LHCN-M2 (cell line): ENCODE data around the gene NEDD4. TPM values are rescaled to one million over a fixed set of nuclear protein-coding genes. Genes with fewer than 3 reads are reported as not detected.

Experiments used
- DNase-seq: peaks from one replicate; pipeline ENCODE4 v3.0.0-alpha.2; 2012; ENCODE audit warnings: low read depth
- total RNA-seq: library from RNA; depleted of rRNA; stranded (reverse); fragments of >200 nt; gene quantifications from 2 replicates; pipeline ENCODE4 v1.2.3, GENCODE V29; 2014

The NEDD4 gene
- total RNA-seq, 1 experiment from 2014 or later, result 80.0 TPM

DNA sequence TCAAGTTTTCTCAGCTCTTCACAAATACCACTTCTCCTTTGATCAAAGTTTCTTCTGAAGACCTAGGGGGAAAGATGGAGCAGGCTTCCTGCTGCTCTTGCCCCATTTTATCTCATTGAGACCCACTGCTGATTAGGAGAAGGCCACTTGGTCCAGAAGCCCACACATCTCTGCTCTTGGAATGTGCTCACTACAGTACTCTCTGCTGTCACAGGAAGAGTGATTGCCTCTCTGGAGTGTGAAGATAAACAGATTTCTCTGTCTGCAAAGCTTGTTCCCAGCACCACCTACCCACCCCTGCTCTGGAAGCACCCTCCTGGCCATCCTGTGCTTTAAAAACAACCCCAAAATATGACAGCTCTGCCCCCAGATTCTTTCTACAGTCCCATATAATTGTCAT is 209.1 kb downstream of the NEDD4 start:
- DNase-seq, result no peak

DNA sequence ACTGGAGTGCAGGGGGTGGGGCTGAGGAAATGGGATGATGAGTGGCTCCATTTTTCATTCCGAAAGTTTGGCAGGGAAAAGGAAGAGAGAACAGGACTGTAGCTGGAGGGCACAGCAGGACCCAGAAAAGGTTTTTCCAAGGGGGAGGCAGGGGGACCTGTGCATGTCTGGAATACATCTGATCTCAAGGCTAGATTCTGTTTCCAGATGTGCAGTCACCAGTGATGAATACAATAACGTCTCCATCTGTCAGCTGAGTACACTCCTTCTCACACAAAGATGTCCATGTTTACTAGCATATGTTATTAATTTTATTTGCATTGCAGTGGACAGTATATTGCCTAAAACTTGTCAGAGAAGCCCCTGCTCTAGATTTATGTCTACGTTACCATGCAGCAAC is 210.5 kb downstream of the NEDD4 start:
- no peak for DNase-seq

DNA sequence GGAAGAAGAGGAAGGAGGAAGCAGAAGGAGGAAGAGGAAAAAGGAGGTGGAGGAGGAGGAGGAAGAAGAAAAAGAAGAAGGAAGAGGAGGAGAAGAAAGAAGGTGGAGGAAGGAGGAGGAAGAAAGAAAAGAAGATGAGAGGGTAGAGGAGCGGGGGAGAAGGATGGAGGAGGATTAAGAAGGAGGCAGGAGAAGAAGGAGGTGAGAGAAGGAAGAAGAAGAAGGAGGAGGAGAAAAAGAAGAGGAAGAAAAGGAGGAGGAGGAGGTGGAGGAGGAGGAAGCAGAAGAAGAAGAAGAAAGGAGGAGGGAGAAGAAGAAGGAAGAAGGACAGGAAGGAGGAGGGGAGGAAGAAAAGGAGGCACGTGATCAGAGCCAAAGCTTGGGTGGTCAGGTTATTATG is 213.1 kb downstream of the NEDD4 start:
- no peak for DNase-seq

DNA sequence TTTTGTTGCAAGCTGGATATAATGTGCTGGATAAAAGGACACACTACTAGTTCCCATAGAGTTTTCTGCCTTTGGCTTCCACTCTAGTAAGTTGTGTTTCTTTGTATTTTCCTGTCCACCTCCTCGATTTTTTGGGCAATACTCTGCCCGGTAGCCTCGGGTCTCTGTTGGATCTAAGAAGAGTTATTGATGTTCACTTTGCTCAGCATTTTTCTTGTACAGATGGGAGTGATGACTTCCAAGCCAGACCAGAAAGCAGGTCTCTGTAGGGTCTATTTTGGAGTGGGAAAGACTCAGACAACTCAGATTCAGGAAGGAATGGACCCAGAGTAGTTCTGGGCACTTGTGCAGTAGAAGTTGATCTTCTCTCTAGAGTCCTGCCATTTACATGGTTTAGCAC is 214.5 kb downstream of the NEDD4 start:
- DNase-seq, result no peak
